HG03095 (cell line): Measurements from ENCODE around the gene ADAM11.

Experiments used
- ATAC-seq: cut with Tn5 transposase; IDR thresholded peaks from one replicate; pipeline ENCODE4 v1.9.1; 2021; ENCODE audit warnings: moderate library complexity; ENCODE audit not compliant: unreplicated experiment

ADAM11 gene

DNA sequence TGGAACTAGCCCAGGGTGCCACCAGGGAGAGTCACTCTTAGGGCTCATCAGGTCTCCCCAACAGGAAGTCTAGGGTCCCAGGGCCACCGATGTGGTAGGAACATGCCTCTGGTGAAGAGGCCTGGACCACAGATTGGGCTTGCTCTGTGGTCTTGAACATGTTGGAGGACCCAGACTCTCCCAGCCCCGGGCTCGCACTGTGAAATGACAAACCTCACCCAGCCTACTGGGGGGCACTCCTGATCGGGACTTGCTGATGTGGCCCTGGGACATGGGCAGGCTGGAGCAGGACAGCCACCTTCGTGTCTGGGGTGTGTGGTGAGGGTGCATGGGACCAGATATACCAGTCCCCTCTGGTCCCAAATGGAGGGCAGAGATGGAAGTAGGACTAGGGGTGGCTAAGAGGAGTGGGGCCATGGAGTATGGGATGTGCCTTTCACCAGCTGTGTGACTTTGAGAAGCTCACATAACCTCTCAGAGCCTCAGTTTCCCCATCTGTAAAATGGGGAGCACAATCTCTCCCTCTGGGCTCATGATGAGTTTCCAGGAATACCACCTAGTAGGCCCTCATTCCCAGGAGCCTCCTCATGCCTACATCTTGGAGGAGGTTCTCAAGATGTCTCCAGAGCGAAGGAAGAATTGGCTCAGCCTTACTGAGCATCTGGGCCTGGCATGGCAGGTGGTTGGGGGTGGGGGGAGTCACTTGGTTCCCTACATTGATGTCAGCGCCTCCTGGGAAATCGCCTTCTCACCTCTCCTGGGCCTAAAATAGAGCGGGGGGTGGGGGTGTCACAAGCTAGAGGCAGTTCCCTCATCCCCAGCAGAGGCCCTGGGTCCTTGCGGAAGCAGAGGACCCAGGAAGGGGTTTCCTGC, 1.5 kb upstream of the ADAM11 start:
- no peak for ATAC-seq

DNA sequence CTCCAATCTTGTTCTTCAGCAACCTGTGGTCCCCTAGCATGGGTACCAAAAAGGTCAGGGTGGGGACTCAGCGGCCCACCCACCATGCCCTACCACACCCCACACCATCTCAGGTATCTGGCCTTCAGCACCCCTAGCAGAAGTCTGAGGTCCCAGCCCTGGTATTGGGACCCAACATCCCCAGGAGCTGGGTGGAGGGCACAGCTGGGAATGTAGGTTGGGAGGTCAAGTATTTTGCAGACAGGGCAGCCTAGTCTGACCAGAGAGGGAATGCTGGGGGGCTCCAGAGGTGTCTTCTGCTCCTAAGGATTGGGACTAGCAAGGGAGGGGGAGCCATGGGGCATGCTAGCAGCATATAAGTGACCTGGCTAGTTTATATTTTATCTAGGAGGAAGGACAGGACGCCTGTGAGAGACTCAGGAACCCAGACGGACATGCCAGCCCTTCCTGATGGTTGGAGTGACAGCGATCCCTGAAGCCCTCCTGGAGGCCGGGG, 822 bp upstream of the ADAM11 start:
- no peak for ATAC-seq

DNA sequence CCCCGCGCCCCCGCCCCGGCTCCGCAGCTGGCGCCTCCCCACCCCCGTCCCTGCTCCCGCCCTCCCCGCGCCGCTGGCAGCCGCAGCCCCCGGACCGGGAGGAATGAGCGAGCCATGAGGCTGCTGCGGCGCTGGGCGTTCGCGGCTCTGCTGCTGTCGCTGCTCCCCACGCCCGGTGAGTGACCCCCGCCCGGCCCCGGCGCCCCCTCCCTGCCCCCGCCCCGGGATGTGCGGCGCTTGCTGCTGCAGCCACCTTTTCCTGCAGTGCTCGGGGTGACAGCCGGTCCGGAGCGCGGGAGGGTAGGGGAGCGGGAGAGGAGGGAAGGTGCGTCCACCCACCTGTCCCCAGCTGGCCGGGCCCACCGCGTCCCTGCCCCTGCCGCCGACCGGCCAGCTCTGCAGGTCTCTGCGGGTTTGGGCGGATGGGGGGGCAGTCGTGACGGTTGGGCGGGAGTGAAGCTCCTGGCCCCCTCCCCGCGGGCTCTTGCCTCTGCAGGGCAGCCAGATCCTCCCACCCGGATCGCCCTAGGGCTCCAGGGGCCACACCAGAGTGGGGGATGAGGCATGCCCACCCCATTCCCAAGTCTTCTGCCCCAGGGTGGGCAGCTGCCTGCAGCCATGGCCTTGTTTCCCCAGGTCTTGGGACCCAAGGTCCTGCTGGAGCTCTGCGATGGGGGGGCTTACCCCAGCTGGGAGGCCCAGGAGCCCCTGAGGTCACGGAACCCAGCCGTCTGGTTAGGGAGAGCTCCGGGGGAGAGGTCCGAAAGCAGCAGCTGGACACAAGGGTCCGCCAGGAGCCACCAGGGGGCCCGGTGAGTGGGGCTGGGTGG, 513 bp downstream of the ADAM11 start:
- ATAC-seq = no peak

DNA sequence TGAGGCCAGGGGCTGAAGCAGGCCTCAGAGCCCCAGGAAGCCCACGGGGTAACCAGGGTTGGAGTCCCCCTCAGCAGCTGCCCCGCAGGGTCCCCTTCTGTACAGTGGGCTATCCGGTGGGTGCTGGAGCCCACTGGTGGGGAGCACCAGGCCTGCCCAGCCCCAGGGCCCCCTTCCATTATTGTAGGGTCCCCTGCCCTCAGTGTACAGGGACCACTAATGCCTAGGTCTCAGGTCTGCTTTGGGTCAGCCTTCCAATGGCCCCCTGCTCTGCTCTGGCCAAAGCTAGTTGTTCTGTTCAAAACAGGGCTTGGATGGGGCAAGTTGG, 1.1 kb downstream of the ADAM11 start:
- no peak for ATAC-seq

DNA sequence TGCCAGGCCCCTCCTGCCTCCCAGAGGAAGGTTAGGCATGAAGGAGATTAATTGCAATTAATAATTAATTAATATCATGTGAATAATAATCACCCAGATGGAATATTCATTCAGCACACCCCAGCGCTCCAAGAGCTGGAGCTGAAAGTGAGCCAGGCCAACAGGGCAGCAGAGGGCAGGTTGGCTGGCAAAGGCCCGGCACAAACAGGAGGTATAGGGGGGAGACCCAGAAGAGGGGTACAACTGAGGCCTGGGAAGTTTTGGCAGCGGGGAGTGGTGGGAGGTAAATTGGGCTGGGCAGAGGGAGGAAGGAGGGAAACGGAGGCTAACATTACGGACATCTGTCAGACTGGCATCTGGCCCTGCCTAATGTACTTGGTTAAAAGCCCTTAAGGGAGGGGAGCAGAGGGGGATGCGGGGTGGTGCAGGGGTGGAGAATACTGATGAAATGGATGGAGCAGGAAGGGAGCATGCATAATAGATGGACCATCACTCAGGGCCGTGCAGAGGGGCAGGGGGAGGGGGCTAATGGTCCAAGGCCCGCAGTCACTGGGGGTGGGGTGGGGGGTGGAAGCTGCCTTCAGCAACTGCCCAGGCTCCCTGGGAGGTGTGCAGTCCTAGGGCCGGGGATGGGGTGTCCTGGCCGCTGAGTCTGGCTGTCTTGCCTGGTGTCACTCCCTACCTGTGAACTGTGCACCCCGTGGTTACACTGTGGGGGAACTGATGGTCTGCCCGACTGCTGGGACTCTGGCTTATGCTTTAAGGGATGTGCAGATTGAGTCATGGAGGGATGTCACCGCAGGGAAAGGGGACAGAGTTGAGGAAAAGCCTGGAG, 1.9 kb downstream of the ADAM11 start:
- ATAC-seq = no peak

DNA sequence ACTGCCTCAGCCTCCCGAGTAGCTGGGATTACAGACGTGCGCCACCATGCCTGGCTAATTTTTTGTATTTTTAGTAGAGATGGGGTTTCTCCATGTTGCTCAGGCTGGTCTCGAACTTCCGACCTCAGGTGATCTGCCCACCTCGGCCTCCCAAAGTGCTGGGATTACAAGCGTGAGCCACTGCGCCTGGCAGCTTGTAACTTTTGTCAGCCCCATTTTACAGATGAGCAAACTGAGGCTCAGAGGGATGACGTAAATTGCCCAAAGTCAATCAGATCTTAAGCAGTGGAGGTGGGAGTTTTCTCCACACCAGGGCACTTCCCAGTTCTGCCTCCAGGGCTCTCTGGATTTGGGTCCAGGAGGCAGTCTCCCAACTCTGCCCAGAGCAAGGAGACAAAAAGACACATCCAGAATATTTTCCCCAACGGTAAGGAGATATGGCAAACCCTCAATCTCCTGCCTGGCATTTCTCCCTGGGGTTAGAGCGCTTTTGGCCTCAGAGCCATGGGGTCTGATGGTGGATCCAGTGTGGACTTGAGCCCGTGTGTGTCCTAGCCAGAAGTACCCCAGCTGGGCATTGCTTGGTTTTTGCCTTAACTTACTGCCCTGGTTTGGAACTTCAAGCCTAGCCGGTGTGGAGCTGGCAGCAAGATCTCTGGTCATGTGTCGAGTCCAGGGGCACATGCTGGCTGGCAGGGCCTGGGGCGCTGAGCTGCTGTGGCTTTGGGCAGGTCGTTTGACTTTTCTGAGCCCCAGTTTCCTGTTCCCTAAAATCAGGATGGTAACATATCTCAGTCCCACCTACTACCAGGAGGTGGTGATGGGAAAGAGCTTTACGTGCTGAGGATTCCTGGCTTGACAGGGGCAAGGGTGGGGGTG, 3.4 kb downstream of the ADAM11 start:
- ATAC-seq = no peak

DNA sequence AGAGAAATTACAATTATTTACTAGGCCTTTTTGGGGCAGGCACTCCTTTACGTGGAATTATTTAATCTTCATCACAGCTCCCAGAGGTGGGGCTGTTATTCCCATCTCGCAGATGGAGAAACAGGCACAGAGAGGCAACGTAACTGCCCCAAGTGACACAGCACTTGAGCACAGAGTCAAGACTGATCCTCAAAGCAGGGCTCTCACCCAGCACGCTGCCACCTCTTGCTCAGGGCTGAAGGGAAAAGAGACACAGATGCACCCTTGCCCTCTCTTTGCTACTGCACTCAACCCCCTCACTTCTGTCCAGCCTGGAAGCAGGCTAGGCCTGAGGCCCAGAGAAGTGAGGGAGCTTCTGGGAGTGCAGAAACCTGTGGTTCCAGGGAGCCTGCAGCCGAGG, 4.4 kb downstream of the ADAM11 start:
- ATAC-seq = no peak

DNA sequence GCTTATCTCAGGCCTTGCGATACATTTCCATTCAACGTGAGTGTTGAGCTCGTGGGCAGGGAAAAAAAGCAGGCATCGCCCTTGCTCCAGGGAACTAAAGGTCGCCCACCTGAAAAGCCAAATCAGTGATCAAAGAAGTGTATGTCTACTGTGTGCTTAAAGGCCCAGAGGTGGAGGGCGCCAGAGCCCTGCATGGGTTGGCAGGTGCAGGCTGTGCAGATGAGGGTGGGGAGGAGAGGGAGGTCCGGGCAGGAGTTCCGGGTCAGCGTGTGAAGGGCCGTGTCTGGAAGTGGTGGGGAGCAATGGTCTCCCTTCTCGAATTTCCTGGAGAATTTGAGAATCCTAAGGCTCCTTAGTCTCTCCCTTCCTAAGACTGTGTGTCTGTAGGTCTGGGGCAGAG, 7.2 kb downstream of the ADAM11 start:
- no peak for ATAC-seq

DNA sequence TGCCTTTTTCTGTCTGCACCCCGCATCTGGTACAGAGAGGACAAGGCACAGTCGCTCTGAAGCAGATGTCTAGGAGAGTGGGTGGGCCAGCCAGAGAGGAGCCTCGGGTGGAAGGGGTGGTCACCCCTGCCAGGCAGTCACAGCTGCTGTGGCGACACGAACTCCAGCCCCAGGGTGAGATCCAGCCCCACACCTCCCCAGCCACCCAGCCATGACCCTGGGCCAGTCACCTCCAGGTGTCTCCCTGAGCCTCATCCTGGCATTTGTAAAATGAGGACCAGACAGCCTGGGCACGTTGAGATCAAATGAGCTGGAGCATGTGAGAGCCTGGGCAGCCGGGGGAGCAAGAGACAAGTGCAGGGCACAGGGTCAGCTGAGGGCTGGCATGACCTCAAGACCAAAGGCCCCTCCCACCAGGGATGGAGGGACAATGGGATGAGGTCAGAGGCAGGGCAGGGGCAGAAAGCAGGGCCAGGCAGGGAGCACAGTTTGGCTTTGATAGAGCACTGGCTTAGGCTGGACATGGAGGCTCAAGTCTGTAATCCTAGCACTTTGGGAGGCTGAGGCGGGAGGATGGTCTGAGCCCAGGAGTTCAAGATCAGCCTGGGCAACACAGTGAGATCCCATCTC, 7.7 kb downstream of the ADAM11 start:
- ATAC-seq = no peak

DNA sequence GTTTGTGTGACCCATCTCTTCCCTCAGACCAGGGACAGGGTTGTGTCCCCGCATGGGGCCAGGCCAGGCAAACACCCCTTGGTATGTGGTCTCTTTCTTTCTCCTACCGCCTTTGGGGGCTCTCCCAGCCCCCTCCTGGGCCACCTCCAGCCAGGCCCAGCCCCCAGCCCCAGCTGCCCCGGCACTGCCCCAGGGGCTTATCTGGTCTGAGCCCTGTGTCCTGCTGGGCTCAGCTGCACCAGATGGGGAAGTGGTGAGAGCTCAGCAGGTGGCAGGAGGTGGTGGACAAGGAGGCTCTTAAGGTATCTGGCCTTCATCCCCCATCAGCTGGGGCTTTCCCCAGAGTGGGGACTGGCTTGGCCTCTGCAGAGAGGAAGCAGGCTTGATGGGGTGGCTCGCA, 8.7 kb downstream of the ADAM11 start:
- no peak for ATAC-seq

DNA sequence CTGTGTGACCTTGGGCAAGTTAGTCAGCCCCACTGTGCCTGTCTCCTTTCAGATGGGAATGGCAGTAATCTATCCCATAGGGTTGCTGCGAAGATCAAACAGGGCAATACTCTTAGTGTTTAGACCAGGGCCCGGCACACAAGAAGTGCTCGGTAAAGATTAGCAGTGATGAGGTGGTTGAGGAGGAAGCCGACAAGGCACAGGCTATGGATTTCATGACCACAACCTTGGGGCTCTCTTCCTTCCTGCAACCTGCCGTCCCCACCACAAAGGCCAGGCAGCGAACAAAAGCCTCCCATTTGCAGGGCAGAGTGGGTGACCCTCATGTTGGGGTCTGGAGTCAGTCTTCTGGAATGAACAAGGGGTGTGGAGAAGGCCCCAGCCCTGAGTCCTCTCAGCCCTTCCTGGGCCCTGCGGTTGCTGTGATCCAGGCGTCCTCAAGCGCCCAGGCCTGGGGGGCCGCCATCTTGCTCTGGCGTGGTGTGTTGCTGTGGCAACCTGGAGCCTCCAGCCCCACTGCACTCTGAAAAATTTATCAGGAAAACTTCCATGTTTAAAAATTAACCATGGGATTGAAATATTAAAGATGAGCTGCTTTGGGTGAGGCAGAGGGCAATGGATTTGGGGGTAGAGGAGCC, 9.8 kb downstream of the ADAM11 start:
- ATAC-seq = no peak

DNA sequence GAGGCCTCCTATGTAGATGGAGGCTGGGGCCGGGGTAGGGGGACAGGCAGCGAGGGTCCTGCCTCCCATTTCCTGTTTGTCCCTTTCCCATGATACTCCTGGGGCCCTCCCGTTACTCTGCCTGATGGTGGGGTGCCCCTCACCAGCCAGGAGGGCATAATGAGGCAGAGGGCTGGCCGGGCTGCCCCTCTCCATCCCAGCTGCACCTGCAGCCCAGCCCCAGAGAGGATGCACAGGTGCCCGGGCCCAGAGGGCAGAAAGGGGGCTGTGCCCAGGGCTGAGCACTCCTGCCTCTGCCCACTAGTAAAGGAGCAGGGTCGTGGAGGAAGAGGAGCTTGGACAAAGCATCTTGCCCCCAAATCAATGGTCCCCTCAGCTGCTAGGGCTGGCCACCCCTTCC, 10.4 kb downstream of the ADAM11 start:
- no peak for ATAC-seq

DNA sequence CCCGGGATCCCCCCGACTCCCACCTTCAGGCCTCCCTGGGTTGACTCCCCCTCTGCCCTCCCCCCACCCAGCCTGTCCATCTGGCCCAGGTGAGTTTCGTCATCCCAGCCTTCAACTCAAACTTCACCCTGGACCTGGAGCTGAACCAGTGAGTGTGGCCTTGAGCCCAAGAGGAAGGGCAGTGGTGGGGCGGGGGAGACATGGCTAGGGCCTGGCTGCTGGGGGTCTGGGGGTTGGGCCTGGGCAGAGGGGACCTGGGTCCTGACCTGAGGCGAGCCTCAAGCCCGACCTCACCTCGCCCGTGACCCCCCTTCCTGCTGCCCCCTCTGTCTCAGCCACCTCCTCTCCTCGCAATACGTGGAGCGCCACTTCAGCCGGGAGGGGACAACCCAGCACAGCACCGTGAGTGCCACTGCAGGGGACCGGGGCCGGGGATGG, 10.9 kb downstream of the ADAM11 start:
- no peak for ATAC-seq

DNA sequence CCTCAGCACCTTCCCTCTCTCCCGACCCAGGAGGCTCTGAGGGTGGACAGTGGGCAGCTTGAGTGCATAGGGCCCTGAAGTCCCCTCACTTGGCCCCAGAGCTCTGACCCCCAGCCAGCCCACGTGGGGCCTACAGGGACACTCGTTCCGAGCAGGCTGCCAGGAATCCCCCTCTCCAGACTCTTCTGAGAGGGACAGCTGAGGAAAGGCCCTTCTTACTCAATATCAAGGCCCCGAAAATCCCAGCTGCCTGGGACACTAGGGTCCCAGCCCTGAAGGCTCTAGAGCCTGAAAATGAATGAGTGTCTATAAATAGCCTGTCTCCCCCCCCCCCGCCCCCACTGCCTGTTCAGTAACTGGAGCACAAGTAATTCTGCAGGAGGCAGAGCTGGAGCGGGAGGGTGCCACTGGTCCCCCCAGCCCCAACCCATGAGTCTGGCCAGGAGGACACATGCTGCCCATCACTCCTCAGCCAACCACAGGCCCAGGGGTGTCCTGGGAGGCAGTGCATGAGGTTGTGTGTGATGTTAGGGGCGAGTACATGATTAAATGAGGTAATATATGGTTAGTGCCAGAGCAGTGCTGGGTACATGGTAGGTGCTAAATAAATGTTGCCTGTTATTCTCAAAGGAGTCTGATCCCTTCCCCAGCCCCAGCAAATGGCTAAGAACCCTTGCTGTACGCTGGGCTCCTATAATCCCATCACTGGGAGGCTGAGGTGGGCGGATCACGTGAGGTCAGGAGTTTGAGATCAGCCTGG, 11.6 kb downstream of the ADAM11 start:
- ATAC-seq = no peak

DNA sequence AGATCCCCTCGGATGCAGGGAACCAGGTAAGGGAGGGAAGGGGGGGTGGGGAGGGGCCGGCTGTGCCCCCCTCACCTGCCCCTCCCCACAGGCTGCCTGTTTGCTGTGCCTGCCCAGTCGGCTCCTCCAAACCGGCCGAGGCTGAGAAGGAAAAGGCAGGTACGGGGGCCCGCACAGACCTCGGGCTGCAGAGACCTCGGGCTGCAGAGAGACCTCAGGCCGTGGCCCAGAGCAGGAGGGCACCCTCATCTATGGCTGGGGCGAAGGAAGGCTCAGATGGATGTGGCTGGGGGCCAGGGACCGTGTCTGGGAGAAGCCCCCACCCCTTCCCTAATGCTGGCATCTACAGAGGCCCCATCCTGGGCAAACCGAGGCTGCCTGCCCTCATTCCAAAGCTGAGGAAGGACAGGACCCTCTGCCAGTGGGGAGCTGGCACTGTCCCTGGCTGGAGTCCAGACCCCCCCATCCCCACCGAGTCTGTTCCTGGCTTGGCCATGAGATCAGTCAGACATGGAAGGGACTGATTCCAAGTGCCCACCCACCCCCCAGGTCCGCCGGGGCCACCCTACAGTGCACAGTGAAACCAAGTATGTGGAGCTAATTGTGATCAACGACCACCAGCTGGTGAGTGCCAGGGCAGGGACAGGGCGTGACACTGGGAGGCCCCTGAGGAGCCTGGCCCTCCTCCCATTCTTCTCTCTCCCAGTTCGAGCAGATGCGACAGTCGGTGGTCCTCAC, 13.7 kb downstream of the ADAM11 start:
- no peak for ATAC-seq

DNA sequence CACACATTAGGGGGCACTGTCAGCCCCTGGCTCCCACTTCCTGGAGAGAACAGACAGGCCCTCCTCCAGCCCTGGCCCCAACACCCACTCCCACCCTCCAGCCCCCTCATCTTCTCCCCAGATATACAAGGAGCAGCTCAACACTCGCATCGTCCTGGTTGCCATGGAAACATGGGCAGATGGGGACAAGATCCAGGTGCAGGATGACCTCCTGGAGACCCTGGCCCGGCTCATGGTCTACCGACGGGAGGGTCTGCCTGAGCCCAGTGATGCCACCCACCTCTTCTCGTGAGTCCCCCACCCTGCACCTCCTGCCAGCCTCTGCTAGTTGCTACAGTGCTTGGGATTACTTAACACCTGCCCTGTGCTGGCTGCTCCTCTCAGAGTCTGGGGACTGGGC, 14.4 kb downstream of the ADAM11 start:
- no peak for ATAC-seq

DNA sequence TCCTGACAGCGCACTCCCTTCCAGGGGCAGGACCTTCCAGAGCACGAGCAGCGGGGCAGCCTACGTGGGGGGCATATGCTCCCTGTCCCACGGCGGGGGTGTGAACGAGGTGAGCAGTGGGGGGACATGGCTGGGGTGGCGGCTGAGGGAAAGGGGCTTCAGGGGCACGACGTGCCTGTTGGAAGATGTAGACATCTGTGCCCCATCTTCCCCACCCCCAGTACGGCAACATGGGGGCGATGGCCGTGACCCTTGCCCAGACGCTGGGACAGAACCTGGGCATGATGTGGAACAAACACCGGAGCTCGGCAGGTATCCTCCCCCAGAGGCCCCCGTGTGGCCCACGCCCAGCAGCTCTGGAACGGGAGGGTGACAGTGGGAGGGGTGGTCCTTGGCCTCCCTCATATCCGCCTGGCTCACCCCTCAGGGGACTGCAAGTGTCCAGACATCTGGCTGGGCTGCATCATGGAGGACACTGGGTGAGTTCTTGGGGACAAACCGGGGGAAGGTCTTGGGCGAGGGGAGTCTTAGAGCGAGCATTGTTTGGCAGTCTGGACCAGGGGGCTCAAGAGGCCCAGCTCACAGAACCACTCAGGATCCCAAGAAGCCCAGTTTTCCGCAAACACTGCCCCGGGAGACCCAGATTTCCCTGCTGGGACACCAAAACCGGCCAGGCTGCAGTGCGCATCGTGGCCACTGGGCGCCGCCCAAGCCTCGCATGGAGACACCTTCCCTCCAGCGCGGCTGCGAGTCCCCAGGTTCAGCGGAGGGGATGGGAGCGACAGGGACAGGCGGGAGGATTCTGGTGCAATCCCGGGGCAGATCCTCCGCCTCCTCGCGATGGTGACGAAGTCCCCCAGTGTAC, 15.7 kb downstream of the ADAM11 start:
- ATAC-seq = no peak
